ENCODE measurements around the gene NCK2.

The NCK2 gene

DNA sequence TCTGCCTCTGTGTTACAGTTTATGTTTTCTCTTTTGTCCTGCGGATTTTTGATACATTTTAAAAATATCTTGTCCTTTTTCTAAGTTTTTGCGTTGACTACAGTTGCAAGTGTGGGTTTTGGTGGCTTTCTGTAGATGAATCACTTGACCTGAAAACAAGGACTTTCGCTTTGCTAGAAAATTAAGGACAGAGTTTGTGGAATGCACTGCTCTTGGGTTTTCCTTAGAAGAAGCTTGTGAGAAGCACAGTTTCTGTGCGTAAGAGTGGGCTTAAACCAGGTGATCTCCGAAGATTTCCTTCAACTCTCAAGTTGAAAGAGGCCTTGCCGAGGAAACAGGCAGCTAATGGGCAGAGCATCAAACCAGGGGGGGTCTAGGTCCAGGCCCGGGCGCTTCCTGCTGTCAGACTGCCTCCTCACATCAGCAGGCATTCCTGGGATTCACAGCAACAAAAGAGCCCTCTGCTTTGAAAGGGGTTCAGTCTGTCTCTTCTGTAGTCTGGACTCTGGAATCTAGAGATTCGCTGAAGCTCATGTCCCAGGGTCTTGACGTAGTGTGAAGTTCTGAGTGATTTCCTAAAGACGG lies 17.3 kb downstream of the NCK2 start:
- Histone ChIP-seq H4K20me1 (ENCODE audit: insufficient read depth, low read length) (no peaks in the 10 kb centered on the region), H3K27ac (ENCODE audit: low read depth, low read length, poor library complexity, severe bottlenecking) (no peak overlapping the region), H3K4me1 (ENCODE audit: insufficient read depth, low read length, severe bottlenecking) (no peaks in the 10 kb centered on the region), H3K9me2 (ENCODE audit: low read depth, low read length) (no peaks in the 10 kb centered on the region), H3K4me2 (ENCODE audit: low read length) (no peak overlapping the region), H3K9me3 (ENCODE audit: low read length) (no peaks in the 10 kb centered on the region), H2AFZ (ENCODE audit: low read length) (no peak overlapping the region), H3K36me3 (ENCODE audit: insufficient read depth, low read length) (no peaks in the 10 kb centered on the region), H3K79me2 (ENCODE audit: insufficient read depth, low read length) (no peaks in the 10 kb centered on the region), H3F3A (ENCODE audit: insufficient read depth, low read length) (no peaks in the 10 kb centered on the region), H3K4me3 (ENCODE audit: low read depth, low read length, poor library complexity, severe bottlenecking) (no peak overlapping the region), H3K9ac (ENCODE audit: low read length) (no peak overlapping the region), H3K27me3 (ENCODE audit: insufficient read depth, low read length) (0 out of 2 replicates have a peak, but pooled peaks cover 6% of the 10 kb centered on the region)
- no peak for TF ChIP-seq EZH2 (IDR thresholded peaks at IDR 0.05; ENCODE audit: borderline replicate concordance, low read length)
- TF ChIP-seq, protein P1, sequence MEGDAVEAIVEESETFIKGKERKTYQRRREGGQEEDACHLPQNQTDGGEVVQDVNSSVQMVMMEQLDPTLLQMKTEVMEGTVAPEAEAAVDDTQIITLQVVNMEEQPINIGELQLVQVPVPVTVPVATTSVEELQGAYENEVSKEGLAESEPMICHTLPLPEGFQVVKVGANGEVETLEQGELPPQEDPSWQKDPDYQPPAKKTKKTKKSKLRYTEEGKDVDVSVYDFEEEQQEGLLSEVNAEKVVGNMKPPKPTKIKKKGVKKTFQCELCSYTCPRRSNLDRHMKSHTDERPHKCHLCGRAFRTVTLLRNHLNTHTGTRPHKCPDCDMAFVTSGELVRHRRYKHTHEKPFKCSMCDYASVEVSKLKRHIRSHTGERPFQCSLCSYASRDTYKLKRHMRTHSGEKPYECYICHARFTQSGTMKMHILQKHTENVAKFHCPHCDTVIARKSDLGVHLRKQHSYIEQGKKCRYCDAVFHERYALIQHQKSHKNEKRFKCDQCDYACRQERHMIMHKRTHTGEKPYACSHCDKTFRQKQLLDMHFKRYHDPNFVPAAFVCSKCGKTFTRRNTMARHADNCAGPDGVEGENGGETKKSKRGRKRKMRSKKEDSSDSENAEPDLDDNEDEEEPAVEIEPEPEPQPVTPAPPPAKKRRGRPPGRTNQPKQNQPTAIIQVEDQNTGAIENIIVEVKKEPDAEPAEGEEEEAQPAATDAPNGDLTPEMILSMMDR (IDR thresholded peaks at IDR 0.05; ENCODE audit: low read length) = no peak

DNA sequence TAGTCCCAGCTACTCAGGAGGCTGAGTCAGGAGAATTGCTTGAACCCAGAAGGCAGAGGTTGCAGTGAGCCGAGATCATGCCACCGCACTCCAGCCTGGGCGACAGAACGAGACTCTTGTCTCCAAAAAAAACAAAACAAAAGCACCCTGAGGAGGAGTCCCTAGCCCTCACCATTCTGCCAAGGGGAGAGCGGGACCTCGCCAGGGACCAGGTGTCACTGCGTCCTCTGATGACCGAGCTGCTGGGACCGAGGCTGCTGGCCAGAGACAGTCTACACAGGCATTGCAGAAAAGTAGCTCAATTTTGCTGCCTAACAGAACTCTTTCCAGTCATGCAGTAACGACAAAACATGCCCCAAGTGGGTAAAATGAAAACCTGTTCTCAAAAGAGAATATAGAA lies 18.4 kb downstream of the NCK2 start:
- Histone ChIP-seq H3K9ac (ENCODE audit: low read length) (no peak overlapping the region), H3K27ac (ENCODE audit: low read depth, low read length, poor library complexity, severe bottlenecking) (no peak overlapping the region), H3K9me2 (ENCODE audit: low read depth, low read length) (no peaks in the 10 kb centered on the region), H3F3A (ENCODE audit: insufficient read depth, low read length) (no peaks in the 10 kb centered on the region), H3K4me1 (ENCODE audit: insufficient read depth, low read length, severe bottlenecking) (no peaks in the 10 kb centered on the region), H3K27me3 (ENCODE audit: insufficient read depth, low read length) (0 out of 2 replicates have a peak, but pooled peaks cover 6% of the 10 kb centered on the region), H2AFZ (ENCODE audit: low read length) (no peak overlapping the region), H3K36me3 (ENCODE audit: insufficient read depth, low read length) (no peaks in the 10 kb centered on the region), H3K79me2 (ENCODE audit: insufficient read depth, low read length) (no peaks in the 10 kb centered on the region), H3K4me3 (ENCODE audit: low read depth, low read length, poor library complexity, severe bottlenecking) (no peak overlapping the region), H3K4me2 (ENCODE audit: low read length) (no peak overlapping the region), H3K9me3 (ENCODE audit: low read length) (no peaks in the 10 kb centered on the region), H4K20me1 (ENCODE audit: insufficient read depth, low read length) (no peaks in the 10 kb centered on the region)
- TF ChIP-seq, protein P1 (IDR thresholded peaks at IDR 0.05; ENCODE audit: low read length) = no peak
- TF ChIP-seq EZH2 (IDR thresholded peaks at IDR 0.05; ENCODE audit: borderline replicate concordance, low read length) = no peak

DNA sequence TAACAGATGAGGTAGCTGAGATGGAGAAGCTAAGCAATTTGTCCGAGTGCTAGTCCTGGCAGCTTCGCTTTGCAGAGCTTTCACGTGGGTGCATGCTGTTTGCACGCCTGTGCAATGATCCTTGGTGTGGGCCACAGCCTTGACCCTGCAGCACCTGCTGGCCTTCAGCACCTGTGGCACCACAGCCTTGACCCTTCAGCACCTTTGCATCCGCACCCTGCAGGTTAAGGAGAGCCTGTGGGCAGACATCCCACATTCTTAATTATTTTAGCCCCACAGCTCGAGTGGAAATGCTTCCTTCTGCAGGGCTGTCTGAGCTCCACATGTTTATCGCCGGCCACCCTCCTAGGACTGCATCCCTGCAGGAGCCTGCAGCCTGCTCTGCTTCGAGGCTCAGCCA lies 19.3 kb downstream of the NCK2 start:
- no peaks in the 10 kb centered on the region for H3K79me2 ChIP-seq (ENCODE audit: insufficient read depth, low read length)
- H3K9ac ChIP-seq (ENCODE audit: low read length) = no peak overlapping the region
- H3K36me3 ChIP-seq (ENCODE audit: insufficient read depth, low read length) = no peaks in the 10 kb centered on the region
- H3K27me3 ChIP-seq (ENCODE audit: insufficient read depth, low read length) = 0 out of 2 replicates have a peak, but pooled peaks cover 6% of the 10 kb centered on the region
- H3K4me3 ChIP-seq (ENCODE audit: low read depth, low read length, poor library complexity, severe bottlenecking) = no peak overlapping the region
- no peaks in the 10 kb centered on the region for H3K9me3 ChIP-seq (ENCODE audit: low read length)
- H3K4me2 ChIP-seq (ENCODE audit: low read length) = no peak overlapping the region
- TF ChIP-seq, protein P1 (IDR thresholded peaks at IDR 0.05; ENCODE audit: low read length) = no peak
- TF ChIP-seq EZH2 (IDR thresholded peaks at IDR 0.05; ENCODE audit: borderline replicate concordance, low read length) = no peak
- no peaks in the 10 kb centered on the region for H4K20me1 ChIP-seq (ENCODE audit: insufficient read depth, low read length)
- no peaks in the 10 kb centered on the region for H3F3A ChIP-seq (ENCODE audit: insufficient read depth, low read length)
- no peak overlapping the region for H2AFZ ChIP-seq (ENCODE audit: low read length)
- no peaks in the 10 kb centered on the region for H3K4me1 ChIP-seq (ENCODE audit: insufficient read depth, low read length, severe bottlenecking)
- H3K9me2 ChIP-seq (ENCODE audit: low read depth, low read length) = no peaks in the 10 kb centered on the region
- H3K27ac ChIP-seq (ENCODE audit: low read depth, low read length, poor library complexity, severe bottlenecking) = no peak overlapping the region
